Measurements from ENCODE around the gene ANKRD28. TPM values are rescaled to one million over a fixed set of nuclear protein-coding genes. Genes with fewer than 3 reads are reported as not detected.

Gene ANKRD28
- total RNA-seq, 1 experiment from 2014 or later, result 82.6 TPM

DNA sequence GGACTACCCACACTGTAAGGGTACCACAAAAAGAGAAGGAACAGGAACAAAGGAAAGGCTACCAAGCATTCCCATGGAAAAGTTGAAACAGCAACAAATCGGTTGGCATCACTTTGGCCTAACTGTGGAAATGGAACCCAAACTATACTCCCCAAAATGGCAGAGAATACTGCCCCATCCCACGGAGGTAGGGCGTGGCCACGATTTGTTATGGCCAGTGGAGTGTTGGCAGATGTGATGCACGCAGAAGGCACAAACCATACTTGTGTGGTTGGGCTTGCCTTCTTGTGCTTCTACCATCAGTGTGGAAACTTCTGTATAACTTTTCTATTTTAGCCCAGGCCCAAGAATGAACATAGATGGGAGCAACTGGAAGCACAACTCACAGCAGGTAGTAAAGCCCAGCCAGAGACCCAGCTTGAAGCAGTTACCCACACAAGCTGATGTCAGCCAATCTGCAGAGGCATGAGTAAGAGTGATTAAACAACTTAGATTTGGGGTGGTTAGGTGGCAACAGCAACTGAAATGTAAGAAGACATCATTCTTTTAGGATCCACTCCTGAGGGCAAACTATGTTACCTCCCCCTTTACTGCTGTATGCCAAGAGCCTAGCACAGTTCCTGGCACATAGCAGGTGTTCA is 132.1 kb downstream of the ANKRD28 start:
- Histone ChIP-seq H3K36me3 (ENCODE audit: low read depth) (peaks cover 30% of the 10 kb centered on the region), H3F3A (ENCODE audit: insufficient read depth, low read depth) (0 out of 2 replicates have a peak, but pooled peaks cover 16% of the 10 kb centered on the region), H3K27ac (no peak overlapping the region), H3K9me2 (ENCODE audit: insufficient read depth) (no peaks in the 10 kb centered on the region), H4K20me1 (ENCODE audit: insufficient read depth) (no peaks in the 10 kb centered on the region), H2AFZ (no peak overlapping the region), H3K4me1 (replicated peaks; ENCODE audit: insufficient read depth) (no peaks in the 10 kb centered on the region), H3K27me3 (ENCODE audit: insufficient read depth, low read depth) (no peaks in the 10 kb centered on the region), H3K4me2 (no peak overlapping the region), H3K9me3 (ENCODE audit: insufficient read depth, low read depth) (peaks cover 19% of the 10 kb centered on the region), H3K4me3 (no peak overlapping the region), H3K79me2 (ENCODE audit: low read depth) (no peaks in the 10 kb centered on the region)
- ChIA-PET POLR2A (ENCODE audit: unreplicated experiment) (no interaction called here), CTCF (no interaction called here)
- TF ChIP-seq, protein P1, sequence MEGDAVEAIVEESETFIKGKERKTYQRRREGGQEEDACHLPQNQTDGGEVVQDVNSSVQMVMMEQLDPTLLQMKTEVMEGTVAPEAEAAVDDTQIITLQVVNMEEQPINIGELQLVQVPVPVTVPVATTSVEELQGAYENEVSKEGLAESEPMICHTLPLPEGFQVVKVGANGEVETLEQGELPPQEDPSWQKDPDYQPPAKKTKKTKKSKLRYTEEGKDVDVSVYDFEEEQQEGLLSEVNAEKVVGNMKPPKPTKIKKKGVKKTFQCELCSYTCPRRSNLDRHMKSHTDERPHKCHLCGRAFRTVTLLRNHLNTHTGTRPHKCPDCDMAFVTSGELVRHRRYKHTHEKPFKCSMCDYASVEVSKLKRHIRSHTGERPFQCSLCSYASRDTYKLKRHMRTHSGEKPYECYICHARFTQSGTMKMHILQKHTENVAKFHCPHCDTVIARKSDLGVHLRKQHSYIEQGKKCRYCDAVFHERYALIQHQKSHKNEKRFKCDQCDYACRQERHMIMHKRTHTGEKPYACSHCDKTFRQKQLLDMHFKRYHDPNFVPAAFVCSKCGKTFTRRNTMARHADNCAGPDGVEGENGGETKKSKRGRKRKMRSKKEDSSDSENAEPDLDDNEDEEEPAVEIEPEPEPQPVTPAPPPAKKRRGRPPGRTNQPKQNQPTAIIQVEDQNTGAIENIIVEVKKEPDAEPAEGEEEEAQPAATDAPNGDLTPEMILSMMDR (conservative IDR thresholded peaks at IDR 0.05), result no peak
- TF ChIP-seq EZH2 (IDR thresholded peaks at IDR 0.05; ENCODE audit: low read depth), result no peak
- no TSS peak for BruUV-seq (replicated peaks)
- DNase-seq, result no peak
- intact Hi-C loops (cut with micrococcal nuclease; ENCODE audit: unreplicated experiment), result loop anchor here (5.0 kb wide), 1 partner anchor 33 kb away; no protein-coding TSS in a partner anchor

DNA sequence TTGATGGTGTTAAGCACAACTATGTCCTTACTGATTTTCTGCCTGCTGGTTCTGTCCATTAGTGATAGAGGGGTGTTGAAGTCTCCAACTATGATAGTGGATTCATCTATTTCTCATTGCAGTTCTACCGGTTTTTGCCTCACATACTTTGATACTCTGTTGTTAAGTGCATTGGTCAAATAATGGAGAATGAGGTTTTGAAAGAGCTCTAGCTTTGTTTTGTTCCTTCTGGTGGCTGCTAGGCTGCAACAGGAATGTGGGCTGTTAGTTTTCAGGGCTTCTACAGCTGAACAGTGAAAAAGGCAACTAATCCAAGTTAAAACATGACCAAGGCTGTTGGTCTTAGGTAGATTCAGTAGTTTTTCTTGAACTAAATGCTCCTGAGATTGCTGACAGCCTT is 133.6 kb downstream of the ANKRD28 start:
- Histone ChIP-seq H3K9me3 (ENCODE audit: insufficient read depth, low read depth) (peaks cover 19% of the 10 kb centered on the region), H3K4me2 (no peak overlapping the region), H3F3A (ENCODE audit: insufficient read depth, low read depth) (0 out of 2 replicates have a peak, but pooled peaks cover 16% of the 10 kb centered on the region), H2AFZ (no peak overlapping the region), H3K27ac (no peak overlapping the region), H3K36me3 (ENCODE audit: low read depth) (0 out of 2 replicates have a peak, but pooled peaks cover 16% of the 10 kb centered on the region), H4K20me1 (ENCODE audit: insufficient read depth) (no peaks in the 10 kb centered on the region), H3K4me3 (no peak overlapping the region), H3K79me2 (ENCODE audit: low read depth) (no peaks in the 10 kb centered on the region), H3K27me3 (ENCODE audit: insufficient read depth, low read depth) (no peaks in the 10 kb centered on the region), H3K9me2 (ENCODE audit: insufficient read depth) (no peaks in the 10 kb centered on the region), H3K4me1 (replicated peaks; ENCODE audit: insufficient read depth) (no peaks in the 10 kb centered on the region)
- POLR2A ChIA-PET (ENCODE audit: unreplicated experiment), result no interaction called here
- CTCF ChIA-PET, result no interaction called here
- TF ChIP-seq EZH2 (IDR thresholded peaks at IDR 0.05; ENCODE audit: low read depth), result no peak
- TF ChIP-seq, protein P1 (conservative IDR thresholded peaks at IDR 0.05), result no peak
- intact Hi-C loops (cut with micrococcal nuclease; ENCODE audit: unreplicated experiment), result no loop called here
- BruUV-seq (replicated peaks), result no TSS peak
- DNase-seq, result no peak

DNA sequence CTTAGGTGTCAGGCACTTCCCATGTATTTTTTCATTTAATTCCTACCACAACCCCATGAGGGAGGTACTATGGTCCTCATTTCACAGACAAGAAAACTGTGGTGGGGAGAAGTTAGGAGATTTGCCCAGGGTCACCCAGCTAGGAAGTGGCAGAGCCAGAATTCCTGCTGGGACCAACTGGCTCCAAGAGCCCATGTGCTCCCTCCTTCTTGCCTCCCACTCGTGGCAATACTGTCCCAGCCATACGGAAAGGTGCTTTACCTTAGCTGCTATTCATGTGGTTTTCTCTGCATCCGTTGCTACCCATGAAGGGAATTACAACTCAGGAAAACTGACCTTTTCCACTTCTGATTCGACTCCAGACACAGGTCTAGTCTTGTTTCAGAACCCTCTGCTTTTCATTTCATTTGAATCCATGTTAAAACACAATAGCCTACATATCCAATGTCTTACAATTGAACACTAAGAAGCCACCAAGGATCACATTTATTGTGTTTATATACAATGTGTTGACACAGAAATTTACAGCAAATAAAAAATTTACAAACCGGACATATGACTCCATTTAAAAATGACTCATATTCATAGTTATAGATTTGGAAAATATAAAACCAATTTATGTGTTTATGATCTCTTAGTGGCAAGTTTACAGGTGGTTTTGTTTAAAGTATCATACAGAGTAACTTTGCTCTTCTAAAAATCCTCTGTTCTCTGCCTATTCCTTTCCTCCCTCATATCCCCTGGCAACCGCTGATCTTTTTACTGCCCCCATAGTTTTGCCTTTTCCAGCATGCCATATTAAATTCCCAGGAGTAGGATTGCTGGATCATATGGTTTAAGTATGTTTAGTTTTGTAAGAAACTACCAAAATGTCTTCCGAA is 137.5 kb downstream of the ANKRD28 start:
- peaks cover 34% of the 10 kb centered on the region for H3K9me3 ChIP-seq (ENCODE audit: insufficient read depth, low read depth)
- H3K36me3 ChIP-seq (ENCODE audit: low read depth), result no peaks in the 10 kb centered on the region
- POLR2A ChIA-PET (ENCODE audit: unreplicated experiment), result no interaction called here
- H3K9me2 ChIP-seq (ENCODE audit: insufficient read depth), result no peaks in the 10 kb centered on the region
- H3K4me2 ChIP-seq, result no peak overlapping the region
- H3K4me1 ChIP-seq (replicated peaks; ENCODE audit: insufficient read depth), result no peaks in the 10 kb centered on the region
- H3K27ac ChIP-seq, result no peak overlapping the region
- 0 out of 2 replicates have a peak, but pooled peaks cover 16% of the 10 kb centered on the region for H3F3A ChIP-seq (ENCODE audit: insufficient read depth, low read depth)
- DNase-seq, result no peak
- H3K79me2 ChIP-seq (ENCODE audit: low read depth), result no peaks in the 10 kb centered on the region
- BruUV-seq (replicated peaks), result no TSS peak
- H3K4me3 ChIP-seq, result no peak overlapping the region
- CTCF ChIA-PET, result no interaction called here
- H4K20me1 ChIP-seq (ENCODE audit: insufficient read depth), result no peaks in the 10 kb centered on the region
- TF ChIP-seq, protein P1 (conservative IDR thresholded peaks at IDR 0.05), result no peak
- TF ChIP-seq EZH2 (IDR thresholded peaks at IDR 0.05; ENCODE audit: low read depth), result no peak
- H2AFZ ChIP-seq, result no peak overlapping the region
- no peaks in the 10 kb centered on the region for H3K27me3 ChIP-seq (ENCODE audit: insufficient read depth, low read depth)
- intact Hi-C loops (cut with micrococcal nuclease; ENCODE audit: unreplicated experiment), result no loop called here
